CD14-positive monocyte (primary cell): ENCODE data around the gene KRTAP9-7. TPM values are rescaled to one million over a fixed set of nuclear protein-coding genes. Genes with fewer than 3 reads are reported as not detected.
"Not testable (repeated sequence)": the region's sequence is repeated elsewhere in the genome, so short reads cannot be mapped to it uniquely, and the experiment has no call there.

Experiments used
- DNase-seq, 3 donors: peaks; one replicate each; pipeline ENCODE4 v3.0.0-alpha.2; 2011 to 2022
- H2AFZ ChIP-seq: 2 replicates; pipeline ENCODE4 v1.6.0; 2012; ENCODE audit warnings: mild to moderate bottlenecking, low read depth, low read length, inconsistent platforms; ENCODE audit not compliant: insufficient read depth, poor library complexity, severe bottlenecking
- H3K27ac ChIP-seq, 2 donors: 1 replicate in 1 of 2; 2 replicates in 1 of 2; pipeline ENCODE4 v1.5.1; 2012 to 2013; ENCODE audit warnings: low read length in 2 of 2, control low read depth in 1 of 2, inconsistent platforms in 1 of 2, low read depth in 1 of 2, mild to moderate bottlenecking in 1 of 2
- H3K27me3 ChIP-seq, 2 donors: one replicate each; pipeline versions ENCODE4 v1.6.0 to v1.6.1; 2011 to 2013; ENCODE audit warnings: low read length in 2 of 2; ENCODE audit not compliant: control insufficient read depth in 2 of 2, insufficient read depth in 2 of 2
- H3K36me3 ChIP-seq, 2 donors: replicated peaks in 1 of 2; 1 replicate in 1 of 2; 2 replicates in 1 of 2; pipeline versions ENCODE4 v1.5.1 to v1.6.1; 2012 to 2013; ENCODE audit warnings: low read length in 2 of 2, control low read depth in 1 of 2, inconsistent platforms in 1 of 2, mild to moderate bottlenecking in 1 of 2; ENCODE audit not compliant: insufficient read depth in 2 of 2, control insufficient read depth in 1 of 2
- H3K4me1 ChIP-seq, 2 donors: 1 replicate in 1 of 2; 2 replicates in 1 of 2; pipeline versions ENCODE4 v1.5.1 to v1.6.1; 2012 to 2013; ENCODE audit warnings: low read length in 2 of 2, control low read depth in 1 of 2, inconsistent platforms in 1 of 2, mild to moderate bottlenecking in 1 of 2, moderate library complexity in 1 of 2; ENCODE audit not compliant: insufficient read depth in 2 of 2, control insufficient read depth in 1 of 2
- H3K4me2 ChIP-seq: replicated peaks from 2 replicates; pipeline ENCODE3; 2012; ENCODE audit warnings: low read length, moderate library complexity, mild to moderate bottlenecking; ENCODE audit not compliant: poor library complexity, severe bottlenecking; ENCODE audit errors: extremely low read depth
- H3K4me3 ChIP-seq, 3 experiments: fragments of 200-600 bp in 1 of 3; sonication (generic) in 1 of 3; replicated peaks in 1 of 3; 1 replicate in 2 of 3; 2 replicates in 1 of 3; pipeline ENCODE4 v1.5.1; 2011 to 2013; ENCODE audit warnings: low read length in 3 of 3, mild to moderate bottlenecking in 3 of 3, control low read depth in 2 of 3, low read depth in 2 of 3, inconsistent platforms in 1 of 3, moderate library complexity in 1 of 3
- H3K79me2 ChIP-seq: 2 replicates; pipeline ENCODE4 v1.6.0; 2012; ENCODE audit warnings: mild to moderate bottlenecking, control low read depth, inconsistent platforms, low read length, moderate library complexity; ENCODE audit not compliant: insufficient read depth
- H3K9ac ChIP-seq: 2 replicates; pipeline ENCODE4 v1.6.0; 2017; ENCODE audit warnings: low read length, mild to moderate bottlenecking; ENCODE audit not compliant: insufficient read depth, poor library complexity, severe bottlenecking
- H3K9me3 ChIP-seq, 2 donors: replicated peaks in 1 of 2; 1 replicate in 1 of 2; 2 replicates in 1 of 2; pipeline versions ENCODE4 v1.5.1 to v1.6.1; 2012 to 2013; ENCODE audit warnings: low read length in 2 of 2, control low read depth in 1 of 2; ENCODE audit not compliant: control insufficient read depth in 1 of 2, insufficient read depth in 1 of 2
- H4K20me1 ChIP-seq: 2 replicates; pipeline ENCODE4 v1.6.0; 2012; ENCODE audit warnings: mild to moderate bottlenecking, low read length, control low read depth, moderate library complexity; ENCODE audit not compliant: insufficient read depth
- H3K27ac Mint-ChIP-seq, 7 donors: one replicate each; pipeline ENCODE4 v1.8.0; 2020; ENCODE audit warnings: mild to moderate bottlenecking in 7 of 7, mixed read lengths in 7 of 7, moderate library complexity in 6 of 7, inconsistent platforms in 2 of 7
- H3K27me3 Mint-ChIP-seq, 3 donors: one replicate each; pipeline ENCODE4 v1.8.0; 2021 to 2022; ENCODE audit warnings: low read depth in 3 of 3, mild to moderate bottlenecking in 3 of 3, mixed read lengths in 3 of 3, moderate library complexity in 3 of 3, inconsistent platforms in 1 of 3
- H3K36me3 Mint-ChIP-seq, 2 donors: one replicate each; pipeline ENCODE4 v1.8.0; 2020; ENCODE audit warnings: mixed read lengths in 2 of 2, inconsistent platforms in 1 of 2, mild to moderate bottlenecking in 1 of 2
- H3K4me1 Mint-ChIP-seq: one replicate; pipeline ENCODE4 v1.8.0; 2020; ENCODE audit warnings: mild to moderate bottlenecking, mixed read lengths
- H3K4me3 Mint-ChIP-seq, 2 donors: one replicate each; pipeline ENCODE4 v1.8.0; 2020; ENCODE audit warnings: mild to moderate bottlenecking in 2 of 2, mixed read lengths in 2 of 2, moderate library complexity in 1 of 2
- H3K9me3 Mint-ChIP-seq, 7 donors: one replicate each; pipeline ENCODE4 v1.8.0; 2020 to 2022; ENCODE audit warnings: mixed read lengths in 7 of 7, mild to moderate bottlenecking in 6 of 7, moderate library complexity in 6 of 7, inconsistent platforms in 2 of 7
- WGBS: methylation state at CpG from one replicate; pipeline ENCODE4 v1.1.5; 2013; ENCODE audit warnings: missing lambda C conversion rate; ENCODE audit not compliant: insufficient coverage; 5-methylcytosine and 5-hydroxymethylcytosine counted together
- intact Hi-C, 2 donors: fragments of 100-400 bp; cut with micrococcal nuclease; formaldehyde crosslinking; loops; one replicate each; pipeline versions ENCODE4 v1.15.0 to v1.15.1; 2023
- polyA plus RNA-seq, 3 donors: library from polyadenylated mRNA; depleted of rRNA in 1 of 3; unstranded in 2 of 3; stranded (reverse) in 1 of 3; fragments of 300-500 nt in 2 of 3; fragments of >200 nt in 1 of 3; fragmentation: Illumina TruSeq in 2 of 3; gene quantifications; 1 replicate in 2 of 3; 2 replicates in 1 of 3; pipeline ENCODE4 v1.2.3, GENCODE V29; 2012 to 2021

The KRTAP9-7 gene
- polyA plus RNA-seq, 3 donors: not detected

DNA sequence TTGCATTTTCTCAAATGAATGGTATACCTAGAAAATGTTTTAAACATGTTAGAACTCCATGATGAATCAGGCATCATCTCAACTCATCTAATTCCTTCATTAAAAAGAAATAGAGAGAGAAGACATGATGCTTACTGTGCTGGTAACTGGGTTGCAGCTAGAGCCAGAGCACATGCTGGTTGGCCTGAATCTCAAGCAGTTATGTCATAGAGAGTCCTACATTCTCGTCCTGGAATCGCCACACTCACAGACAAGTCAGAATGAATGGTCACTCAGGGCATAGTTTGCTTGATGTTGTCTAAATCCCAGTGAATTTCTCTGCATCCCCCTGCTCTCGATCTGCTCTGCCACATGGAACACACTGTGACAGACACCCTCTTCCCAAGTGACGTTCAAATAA lies 38.4 kb upstream of the KRTAP9-7 start:
- DNase-seq, H3K4me3 ChIP-seq, H3K27ac ChIP-seq, H3K9me3 ChIP-seq, H3K36me3 ChIP-seq, intact Hi-C loops, H3K4me1 ChIP-seq, H3K27ac Mint-ChIP-seq, H3K4me3 Mint-ChIP-seq, H3K9me3 Mint-ChIP-seq, H3K4me1 Mint-ChIP-seq, H4K20me1 ChIP-seq, H3K36me3 Mint-ChIP-seq, H3K4me2 ChIP-seq, H2AFZ ChIP-seq, H3K27me3 ChIP-seq, H3K9ac ChIP-seq, H3K79me2 ChIP-seq: not testable (repeated sequence)
- peaks cover 5 to 21% (median 11%) of the 10 kb centered on the region in 3 donors for H3K27me3 Mint-ChIP-seq
- 92% methylated on average over 2 of the region's 4 CpGs for WGBS

DNA sequence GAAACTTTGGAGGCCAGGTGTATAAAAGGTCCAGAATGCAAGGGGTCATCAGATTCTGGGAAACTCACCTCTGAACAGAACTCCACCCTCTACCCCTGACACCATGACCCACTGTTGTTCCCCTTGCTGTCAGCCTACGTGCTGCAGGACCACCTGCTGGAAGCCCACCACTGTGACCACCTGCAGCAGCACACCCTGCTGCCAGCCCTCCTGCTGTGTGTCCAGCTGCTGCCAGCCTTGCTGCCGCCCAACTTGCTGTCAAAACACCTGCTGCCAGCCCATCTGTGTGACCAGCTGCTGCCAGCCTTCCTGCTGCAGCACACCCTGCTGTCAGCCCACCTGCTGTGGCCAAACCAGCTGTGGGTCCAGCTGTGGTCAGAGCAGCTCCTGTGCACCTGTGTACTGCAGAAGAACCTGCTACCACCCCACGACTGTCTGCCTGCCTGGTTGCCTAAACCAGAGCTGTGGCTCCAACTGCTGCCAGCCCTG lies 37.5 kb upstream of the KRTAP9-7 start, which contains the start of gene KRTAP9-8:
KRTAP9-8 (plus strand) TSS at position 51 of the 489 bp plus-strand sequence; CDS start at position 104, 53 bp downstream.
- H3K79me2 ChIP-seq, DNase-seq, H3K9me3 Mint-ChIP-seq, H3K36me3 Mint-ChIP-seq, intact Hi-C loops, H3K9ac ChIP-seq, H3K27me3 ChIP-seq, H2AFZ ChIP-seq, H3K4me3 ChIP-seq, H3K4me1 ChIP-seq, H3K36me3 ChIP-seq, H3K4me2 ChIP-seq, H3K27ac Mint-ChIP-seq, H3K27ac ChIP-seq, H3K9me3 ChIP-seq, H3K4me3 Mint-ChIP-seq, H4K20me1 ChIP-seq, H3K4me1 Mint-ChIP-seq: not testable (repeated sequence)
- H3K27me3 Mint-ChIP-seq: peaks cover 5 to 14% (median 11%) of the 10 kb centered on the region in 3 donors
- 100% methylated on average over 1 of the region's 3 CpGs for WGBS

DNA sequence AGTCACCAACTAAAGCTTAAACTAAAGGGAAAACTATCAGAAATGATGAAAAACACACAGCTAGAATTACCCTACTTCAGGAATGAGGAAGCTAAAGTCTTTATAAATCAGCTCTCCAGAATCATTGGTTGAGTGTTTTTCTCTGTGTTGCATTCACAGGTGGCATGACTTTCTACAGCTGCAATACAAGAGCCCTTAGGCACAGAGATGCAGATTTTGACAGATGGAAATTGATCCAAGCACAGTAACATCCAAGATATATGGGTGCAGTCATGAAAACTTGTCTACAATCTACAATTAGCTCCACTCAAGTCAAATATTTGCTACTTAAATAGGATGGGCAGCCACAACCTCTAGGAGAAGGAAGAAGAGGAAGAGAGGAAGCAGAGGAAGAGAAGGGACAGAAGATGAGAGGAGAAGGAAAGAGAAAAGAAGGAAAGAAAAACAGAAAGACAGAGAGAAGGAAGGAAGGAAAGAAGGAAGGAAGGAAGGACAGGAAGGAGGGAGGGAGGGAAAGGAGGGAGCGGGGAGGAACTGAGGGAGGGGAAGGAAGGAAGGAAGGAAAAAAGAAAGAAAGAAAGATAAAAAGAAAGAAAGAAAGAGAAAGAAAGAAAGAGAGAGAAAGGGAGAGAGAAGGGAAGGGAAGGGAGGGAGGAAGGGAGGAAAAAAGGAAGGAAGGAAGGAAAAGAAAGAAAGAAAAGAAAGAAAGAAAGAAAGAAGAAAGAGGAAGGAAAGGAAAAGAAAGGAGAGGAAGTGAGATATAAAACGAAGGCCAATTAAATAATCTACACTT lies 28.3 kb upstream of the KRTAP9-7 start:
- 100% methylated on average over 1 of the region's 2 CpGs for WGBS
- H3K36me3 Mint-ChIP-seq, intact Hi-C loops, H2AFZ ChIP-seq, H3K4me1 Mint-ChIP-seq, DNase-seq, H3K4me1 ChIP-seq, H4K20me1 ChIP-seq, H3K4me3 Mint-ChIP-seq, H3K4me3 ChIP-seq, H3K27ac ChIP-seq, H3K27me3 Mint-ChIP-seq, H3K9me3 ChIP-seq, H3K4me2 ChIP-seq, H3K9ac ChIP-seq, H3K27me3 ChIP-seq, H3K79me2 ChIP-seq, H3K36me3 ChIP-seq, H3K27ac Mint-ChIP-seq, H3K9me3 Mint-ChIP-seq: not testable (repeated sequence)

DNA sequence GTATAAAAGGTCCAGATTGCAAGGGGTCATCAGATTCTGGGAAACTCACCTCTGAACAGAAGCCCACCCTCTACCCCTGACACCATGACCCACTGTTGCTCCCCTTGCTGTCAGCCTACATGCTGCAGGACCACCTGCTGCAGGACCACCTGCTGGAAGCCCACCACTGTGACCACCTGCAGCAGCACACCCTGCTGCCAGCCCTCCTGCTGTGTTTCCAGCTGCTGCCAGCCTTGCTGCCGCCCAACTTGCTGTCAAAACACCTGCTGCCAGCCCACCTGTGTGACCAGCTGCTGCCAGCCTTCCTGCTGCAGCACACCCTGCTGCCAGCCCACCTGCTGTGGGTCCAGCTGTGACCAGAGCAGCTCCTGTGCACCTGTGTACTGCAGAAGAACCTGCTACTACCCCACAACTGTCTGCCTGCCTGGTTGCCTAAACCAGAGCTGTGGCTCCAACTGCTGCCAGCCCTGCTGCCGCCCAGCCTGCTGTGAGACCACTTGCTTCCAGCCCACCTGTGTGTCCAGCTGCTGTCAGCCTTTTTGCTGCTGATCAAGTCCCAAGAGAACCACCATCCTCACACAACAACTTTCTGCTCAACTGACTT lies 25.8 kb upstream of the KRTAP9-7 start, which contains the start of gene KRTAP9-4:
KRTAP9-4 (plus strand) TSS at position 51 of the 604 bp plus-strand sequence; CDS start at position 85, 34 bp downstream.
- H3K27ac ChIP-seq, H3K9me3 ChIP-seq, H3K4me3 Mint-ChIP-seq, H4K20me1 ChIP-seq, H3K9ac ChIP-seq, H2AFZ ChIP-seq, H3K79me2 ChIP-seq, H3K36me3 ChIP-seq, H3K27ac Mint-ChIP-seq, DNase-seq, H3K4me3 ChIP-seq, H3K4me1 ChIP-seq, H3K27me3 Mint-ChIP-seq, intact Hi-C loops, H3K36me3 Mint-ChIP-seq, H3K4me1 Mint-ChIP-seq, H3K4me2 ChIP-seq, H3K9me3 Mint-ChIP-seq, H3K27me3 ChIP-seq: not testable (repeated sequence)
- WGBS: 78% methylated on average over 2 of the region's 2 CpGs
